ENCODE results near the gene DENND5B.

DENND5B gene

DNA sequence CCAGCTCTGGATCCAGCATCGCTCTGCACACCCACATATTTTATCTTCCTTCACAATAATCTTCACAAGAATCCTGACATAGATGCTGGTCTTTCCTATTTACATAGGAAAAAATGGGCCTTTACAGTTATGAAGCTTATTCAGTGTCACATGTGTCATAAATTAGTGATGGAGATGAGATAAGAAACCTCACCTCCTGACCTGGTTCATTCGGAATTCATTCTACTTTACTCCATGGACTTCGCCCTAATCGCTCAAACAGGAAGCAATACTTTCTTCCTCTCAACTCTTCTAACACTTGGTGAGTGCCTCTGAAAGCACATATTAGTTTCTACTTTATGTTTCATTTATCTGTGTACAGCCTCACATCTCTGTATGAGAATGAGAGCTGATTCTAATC, 253.0 kb downstream of the DENND5B start:
- no peak for DNase-seq (ENCODE audit: low read depth, low spot score)
